K562 (cell line): ENCODE results near the gene BTBD16. TPM values are rescaled to one million over a fixed set of nuclear protein-coding genes. Genes with fewer than 3 reads are reported as not detected.

ENCODE experiments used
- ATAC-seq: fragments of 200-7000 bp; cut with Tn5 transposase; 3 replicates; pipeline ENCODE4 v1.9.1; 2020; ENCODE audit warnings: moderate library complexity
- BruUV-seq: library from RNA; stranded (reverse); fragments of 400-500 nt; replicated peaks from 2 replicates; lab custom pipeline; 2021; lab: Mats Ljungman, UMichigan
- CTCF ChIA-PET: fragments of 300-600 bp; formaldehyde crosslinking; extraction: SDS; loops from one replicate; lab custom pipeline; 2021; ENCODE audit warnings: low intra/inter-chr PET ratio; lab: Yijun Ruan, JAX
- POLR2A ChIA-PET: fragments of 300-600, 350-650 bp; sonication (Branson Sonifier 250); formaldehyde crosslinking; extraction: SDS; loops from one replicate; lab custom pipeline; 2021; ENCODE audit warnings: antibody characterized with exemption, inconsistent platforms; lab: Yijun Ruan, JAX
- DNase-seq, 4 experiments: peaks; one replicate each; pipeline versions ENCODE4 v3.0.0 to v3.0.0-alpha.2; 2011 to 2018; ENCODE audit warnings: low spot score in 3 of 4, mixed read lengths in 3 of 4; ENCODE audit errors: extremely low read depth in 1 of 4
- FAIRE-seq: peaks from 2 replicates; lab custom pipeline; 2011; peaks lifted over from hg19 to GRCh38; lab: Jason Lieb, UNC
- H2AFZ ChIP-seq: 2 replicates; pipeline ENCODE4 v1.6.0; 2011; ENCODE audit warnings: low read depth, low read length, control low read depth, inconsistent platforms
- H3K27ac ChIP-seq: fragments of 200-600 bp; 3 replicates; pipeline ENCODE4 v1.8.0; 2011; ENCODE audit warnings: low read depth, mild to moderate bottlenecking, control low read depth, inconsistent platforms, low read length, moderate library complexity, mixed read lengths; ENCODE audit errors: extremely low read depth
- H3K27me3 ChIP-seq, 2 experiments: fragments of 300-600 bp in 1 of 2; 2 replicates in 1 of 2; 3 replicates in 1 of 2; pipeline versions ENCODE4 v1.6.0 to v1.8.0; 2011; ENCODE audit warnings: inconsistent platforms in 2 of 2, low read length in 2 of 2, mild to moderate bottlenecking in 1 of 2, mixed read lengths in 1 of 2, moderate library complexity in 1 of 2; ENCODE audit not compliant: control insufficient read depth in 2 of 2, insufficient read depth in 2 of 2
- H3K36me3 ChIP-seq: fragments of 300-600 bp; 3 replicates; pipeline ENCODE4 v1.8.0; 2011; ENCODE audit warnings: mild to moderate bottlenecking, low read length, inconsistent platforms; ENCODE audit not compliant: control insufficient read depth, insufficient read depth
- H3K4me1 ChIP-seq, 2 experiments: fragments of 200-600 bp in 1 of 2; replicated peaks in 1 of 2; 2 replicates in 1 of 2; 3 replicates in 1 of 2; pipeline versions ENCODE4 v1.5.1 to v1.8.0; 2011; ENCODE audit warnings: inconsistent platforms in 2 of 2, low read length in 2 of 2, mild to moderate bottlenecking in 1 of 2, mixed read lengths in 1 of 2, moderate library complexity in 1 of 2; ENCODE audit not compliant: control insufficient read depth in 2 of 2, insufficient read depth in 2 of 2
- H3K4me2 ChIP-seq: 2 replicates; pipeline ENCODE4 v1.6.1; 2011; ENCODE audit warnings: low read length, control low read depth, inconsistent platforms, mixed read lengths; ENCODE audit not compliant: insufficient read depth
- H3K4me3 ChIP-seq: fragments of 200-600 bp; sonication (generic), shearing (Covaris generic); 2 replicates; pipeline ENCODE4 v1.5.1; 2016; ENCODE audit warnings: control low read depth, inconsistent platforms
- H3K79me2 ChIP-seq: fragments of 200-600 bp; 3 replicates; pipeline ENCODE4 v1.8.0; 2011; ENCODE audit warnings: low read length, inconsistent platforms; ENCODE audit not compliant: control insufficient read depth, insufficient read depth
- H3K9ac ChIP-seq, 2 experiments: 2 replicates each; pipeline versions ENCODE4 v1.6.0 to v1.6.1; 2011; ENCODE audit warnings: low read depth in 2 of 2, low read length in 2 of 2, control low read depth in 1 of 2, inconsistent platforms in 1 of 2, mild to moderate bottlenecking in 1 of 2, mixed read lengths in 1 of 2; ENCODE audit not compliant: insufficient read depth in 1 of 2
- H3K9me1 ChIP-seq: one replicate; pipeline ENCODE4 v1.6.0; 2011; ENCODE audit warnings: inconsistent platforms, mild to moderate bottlenecking, low read length, moderate library complexity; ENCODE audit not compliant: control insufficient read depth, insufficient read depth
- H3K9me3 ChIP-seq: replicated peaks from 2 replicates; pipeline ENCODE4 v1.5.1; 2011; ENCODE audit warnings: low read depth, low read length, inconsistent platforms; ENCODE audit not compliant: control insufficient read depth, insufficient read depth
- H4K20me1 ChIP-seq: replicated peaks from 2 replicates; pipeline ENCODE4 v1.6.1; 2011; ENCODE audit warnings: low read length, inconsistent platforms, mixed read lengths; ENCODE audit not compliant: control insufficient read depth, insufficient read depth
- CCNT2 ChIP-seq: IDR thresholded peaks from 2 replicates; pipeline ENCODE4 v1.6.1; 2011; ENCODE audit warnings: borderline replicate concordance, low read depth, mild to moderate bottlenecking, moderate library complexity, mixed read lengths, low read length; ENCODE audit not compliant: insufficient read length; ENCODE audit errors: extremely low read depth
- CEBPB ChIP-seq: fragments of 450-650 bp; IDR thresholded peaks from 2 replicates; pipeline ENCODE4 v1.6.1; 2016; ENCODE audit warnings: missing genetic modification characterization, missing compliant biosample characterization
- EP300 ChIP-seq: IDR thresholded peaks from 2 replicates; pipeline ENCODE4 v1.6.1; 2012; ENCODE audit warnings: low read length, improper control_type of control experiment
- FOXJ2 ChIP-seq: fragments of 200-800 bp; sonication (Bioruptor generic); IDR thresholded peaks from 2 replicates; pipeline ENCODE4 v1.6.1; 2016; ENCODE audit warnings: missing genetic modification characterization, missing compliant biosample characterization
- JUNB ChIP-seq: fragments of 450-650 bp; formaldehyde crosslinking; conservative IDR thresholded peaks from 2 replicates; pipeline ENCODE4 v1.4.0; 2020; ENCODE audit warnings: mild to moderate bottlenecking
- NCOA2 ChIP-seq, 2 experiments: fragments of 450-650 bp; IDR thresholded peaks; 2 replicates each; pipeline ENCODE4 v1.6.1; 2018; ENCODE audit warnings: mild to moderate bottlenecking in 2 of 2, moderate library complexity in 1 of 2; ENCODE audit not compliant: partially characterized antibody in 2 of 2
- RFX7 ChIP-seq: fragments of 250-450 bp; sonication (Bioruptor Pico); IDR thresholded peaks from 2 replicates; pipeline ENCODE4 v1.5.1; 2021; ENCODE audit warnings: mild to moderate bottlenecking
- TAL1 ChIP-seq: fragments of 450-650 bp; IDR thresholded peaks from 2 replicates; pipeline ENCODE4 v1.6.1; 2016; ENCODE audit warnings: mild to moderate bottlenecking
- TCF3 ChIP-seq: sonication (generic); formaldehyde crosslinking; IDR thresholded peaks from 2 replicates; pipeline ENCODE4 v1.4.0; 2020; ENCODE audit warnings: mild to moderate bottlenecking, missing genetic modification reagents
- TEAD2 ChIP-seq: fragments of 450-650 bp; IDR thresholded peaks from 2 replicates; pipeline ENCODE4 v1.6.1; 2016; ENCODE audit warnings: missing genetic modification characterization, control low read depth, missing compliant biosample characterization
- ZBTB1 ChIP-seq: sonication (generic); formaldehyde crosslinking; IDR thresholded peaks from 2 replicates; pipeline ENCODE4 v1.8.1; 2023; ENCODE audit warnings: missing genetic modification reagents, low read depth, mild to moderate bottlenecking, borderline replicate concordance
- ZFP36 ChIP-seq: fragments of 150-350 bp; IDR thresholded peaks from 2 replicates; pipeline ENCODE4 v1.6.1; 2018; ENCODE audit warnings: low read length, low read depth; ENCODE audit not compliant: partially characterized antibody
- ZNF24 ChIP-seq: fragments of 450-650 bp; IDR thresholded peaks from 2 replicates; pipeline ENCODE4 v1.6.1; 2016
- ZNF316 ChIP-seq: fragments of 450-650 bp; IDR thresholded peaks from 2 replicates; pipeline ENCODE4 v1.6.1; 2016
- ZNF354B ChIP-seq: fragments of 250-450 bp; sonication (Bioruptor Pico); IDR thresholded peaks from 2 replicates; pipeline ENCODE4 v1.4.0; 2020
- ZNF507 ChIP-seq: conservative IDR thresholded peaks from 2 replicates; pipeline ENCODE4 v1.6.1; 2017; ENCODE audit warnings: missing genetic modification characterization, missing compliant biosample characterization
- WGBS: fragments of 100-300 bp; shearing (Covaris generic); methylation state at CpG from one replicate; pipeline ENCODE4 v1.1.6; 2016; ENCODE audit warnings: low coverage, mixed read lengths; ENCODE audit not compliant: insufficient coverage; ENCODE audit errors: missing lambda C conversion rate; 5-methylcytosine and 5-hydroxymethylcytosine counted together
- in situ Hi-C: fragments of 300-500 bp; cut with MboI; formaldehyde crosslinking; loops from 4 replicates; pipeline ENCODE4 v1.15.0; 2018; ENCODE audit warnings: inconsistent platforms, mixed read lengths
- intact Hi-C: fragments of 100-400 bp; cut with micrococcal nuclease; formaldehyde crosslinking; loops from 2 replicates; pipeline ENCODE4 v1.14.2; 2022
- polyA plus RNA-seq, 8 experiments: library from polyadenylated mRNA; depleted of rRNA in 4 of 8; stranded (reverse) in 5 of 8; unstranded in 3 of 8; fragments of >200 nt; fragmentation: Nextera tagmentation in 2 of 8; fragmentation: Illumina TruSeq in 1 of 8; extraction: Ambion mirVana in 2 of 8; extraction: Trizol in 1 of 8; gene quantifications; 2 replicates each; pipeline versions ENCODE4 v1.2.1 to v1.2.3, GENCODE V29; 2011 to 2014; ENCODE audit warnings: inconsistent platforms in 1 of 8, missing spikeins in 1 of 8
- total RNA-seq, 7 experiments: library from RNA; depleted of rRNA in 6 of 7; stranded (reverse); fragments of >200 nt in 6 of 7; fragmentation: Illumina TruSeq in 2 of 7; extraction: Trizol in 2 of 7; gene quantifications; 2 replicates each; pipeline versions ENCODE4 v1.2.1 to v1.2.3, GENCODE V29; 2011 to 2021; ENCODE audit warnings: low replicate concordance in 1 of 7
- TF ChIP-seq, protein P1 (sequence below): fragments of 450-650 bp; IDR thresholded peaks from 2 replicates; pipeline ENCODE4 v1.7.0; 2016; ENCODE audit warnings: borderline replicate concordance
- TF ChIP-seq, protein P2 (sequence below): fragments of 450-650 bp; IDR thresholded peaks from 2 replicates; pipeline ENCODE4 v1.6.1; 2014; ENCODE audit warnings: low read depth, mild to moderate bottlenecking, moderate library complexity, borderline replicate concordance
- TF ChIP-seq, protein P3 (sequence below): fragments of 250-450 bp; sonication (Bioruptor Pico); IDR thresholded peaks from 2 replicates; pipeline ENCODE4 v1.8.0; 2022; ENCODE audit warnings: inconsistent platforms, mild to moderate bottlenecking, moderate library complexity, borderline replicate concordance

Gene BTBD16
- total and polyA plus RNA-seq, 9 of the 15 experiments (the other 6 are each of a cell fraction or from before 2014, with no cell fraction given) = 0.11 TPM; not detected in 8

DNA sequence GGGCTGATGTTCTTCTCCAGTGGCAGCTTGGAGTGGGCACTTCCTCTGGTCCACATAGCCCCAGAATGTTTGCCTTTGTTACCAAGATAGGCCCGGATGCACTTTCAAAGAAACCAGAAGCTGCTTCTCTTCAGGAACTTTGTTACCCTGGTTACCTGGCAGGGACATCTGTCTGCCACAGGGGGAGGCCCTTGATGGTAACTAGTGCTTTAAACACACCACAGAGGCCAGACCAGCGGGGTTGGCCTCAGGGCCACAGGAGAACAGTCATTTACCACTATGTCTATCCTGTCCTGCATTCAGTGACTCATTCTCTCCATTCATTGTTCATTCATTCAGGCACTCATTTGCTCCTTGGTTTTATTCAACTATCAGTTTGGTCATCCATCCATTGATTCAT, 91.5 kb downstream of the BTBD16 start:
- CTCF ChIA-PET = no interaction called here
- H2AFZ ChIP-seq = no peak overlapping the region
- no peaks in the 10 kb centered on the region for H3K36me3 ChIP-seq
- no peaks in the 10 kb centered on the region for H3K9me3 ChIP-seq
- TF ChIP-seq, protein P1, sequence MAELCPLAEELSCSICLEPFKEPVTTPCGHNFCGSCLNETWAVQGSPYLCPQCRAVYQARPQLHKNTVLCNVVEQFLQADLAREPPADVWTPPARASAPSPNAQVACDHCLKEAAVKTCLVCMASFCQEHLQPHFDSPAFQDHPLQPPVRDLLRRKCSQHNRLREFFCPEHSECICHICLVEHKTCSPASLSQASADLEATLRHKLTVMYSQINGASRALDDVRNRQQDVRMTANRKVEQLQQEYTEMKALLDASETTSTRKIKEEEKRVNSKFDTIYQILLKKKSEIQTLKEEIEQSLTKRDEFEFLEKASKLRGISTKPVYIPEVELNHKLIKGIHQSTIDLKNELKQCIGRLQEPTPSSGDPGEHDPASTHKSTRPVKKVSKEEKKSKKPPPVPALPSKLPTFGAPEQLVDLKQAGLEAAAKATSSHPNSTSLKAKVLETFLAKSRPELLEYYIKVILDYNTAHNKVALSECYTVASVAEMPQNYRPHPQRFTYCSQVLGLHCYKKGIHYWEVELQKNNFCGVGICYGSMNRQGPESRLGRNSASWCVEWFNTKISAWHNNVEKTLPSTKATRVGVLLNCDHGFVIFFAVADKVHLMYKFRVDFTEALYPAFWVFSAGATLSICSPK = no peak
- no peak for TF ChIP-seq CCNT2
- no peak for TF ChIP-seq ZNF316
- no peak for TF ChIP-seq CEBPB (tag)
- no peak for TF ChIP-seq ZNF354B
- no peak for TF ChIP-seq RFX7 (CRISPR knock-in tag)
- TF ChIP-seq ZBTB1 = no peak
- TF ChIP-seq TAL1 = no peak
- no peak for TF ChIP-seq EP300
- TF ChIP-seq NCOA2 (IDR thresholded peaks at IDR 0.05; ENCODE audit: partially characterized antibody in 2 of 2) = no peak
- TF ChIP-seq FOXJ2 (tag) = no peak
- TF ChIP-seq, protein P2, sequence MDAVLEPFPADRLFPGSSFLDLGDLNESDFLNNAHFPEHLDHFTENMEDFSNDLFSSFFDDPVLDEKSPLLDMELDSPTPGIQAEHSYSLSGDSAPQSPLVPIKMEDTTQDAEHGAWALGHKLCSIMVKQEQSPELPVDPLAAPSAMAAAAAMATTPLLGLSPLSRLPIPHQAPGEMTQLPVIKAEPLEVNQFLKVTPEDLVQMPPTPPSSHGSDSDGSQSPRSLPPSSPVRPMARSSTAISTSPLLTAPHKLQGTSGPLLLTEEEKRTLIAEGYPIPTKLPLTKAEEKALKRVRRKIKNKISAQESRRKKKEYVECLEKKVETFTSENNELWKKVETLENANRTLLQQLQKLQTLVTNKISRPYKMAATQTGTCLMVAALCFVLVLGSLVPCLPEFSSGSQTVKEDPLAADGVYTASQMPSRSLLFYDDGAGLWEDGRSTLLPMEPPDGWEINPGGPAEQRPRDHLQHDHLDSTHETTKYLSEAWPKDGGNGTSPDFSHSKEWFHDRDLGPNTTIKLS = no peak
- no peak for TF ChIP-seq TCF3 (CRISPR knock-in tag)
- no peak for TF ChIP-seq TEAD2 (tag)
- no peak for TF ChIP-seq JUNB
- TF ChIP-seq, protein P3, sequence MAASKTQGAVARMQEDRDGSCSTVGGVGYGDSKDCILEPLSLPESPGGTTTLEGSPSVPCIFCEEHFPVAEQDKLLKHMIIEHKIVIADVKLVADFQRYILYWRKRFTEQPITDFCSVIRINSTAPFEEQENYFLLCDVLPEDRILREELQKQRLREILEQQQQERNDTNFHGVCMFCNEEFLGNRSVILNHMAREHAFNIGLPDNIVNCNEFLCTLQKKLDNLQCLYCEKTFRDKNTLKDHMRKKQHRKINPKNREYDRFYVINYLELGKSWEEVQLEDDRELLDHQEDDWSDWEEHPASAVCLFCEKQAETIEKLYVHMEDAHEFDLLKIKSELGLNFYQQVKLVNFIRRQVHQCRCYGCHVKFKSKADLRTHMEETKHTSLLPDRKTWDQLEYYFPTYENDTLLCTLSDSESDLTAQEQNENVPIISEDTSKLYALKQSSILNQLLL (CRISPR knock-in tag) = no peak
- TF ChIP-seq ZFP36 = no peak
- no peak for TF ChIP-seq ZNF507 (tag)
- TF ChIP-seq ZNF24 = no peak
- TF ChIP-seq, all 486 proteins: peak for 0
- ATAC-seq = no peak
- POLR2A ChIA-PET = no interaction called here
- intact Hi-C loops (no loop called here), in situ Hi-C loops (no loop called here)
- H4K20me1 ChIP-seq = no peaks in the 10 kb centered on the region
- no peak overlapping the region for H3K4me2 ChIP-seq
- FAIRE-seq = no peak
- H3K4me1 ChIP-seq = no peaks in the 10 kb centered on the region
- no peaks in the 10 kb centered on the region for H3K9me1 ChIP-seq
- no peaks in the 10 kb centered on the region for H3K79me2 ChIP-seq
- no peak overlapping the region for H3K9ac ChIP-seq
- no peak overlapping the region for H3K27ac ChIP-seq
- H3K4me3 ChIP-seq = no peak overlapping the region
- DNase-seq = no peak
- no peaks in the 10 kb centered on the region for H3K27me3 ChIP-seq
- WGBS = 0% methylated on average over 2 of the region's 2 CpGs
- BruUV-seq = no TSS peak
